PFSK-1 (cell line): ENCODE results near the gene SLC12A3.

Experiments used
- FOXP2 ChIP-seq: optimal IDR thresholded peaks from 2 replicates; pipeline ENCODE3; 2011; ENCODE audit warnings: borderline replicate concordance, control low read depth, inconsistent platforms; ENCODE audit not compliant: insufficient read depth; ENCODE audit errors: extremely low read length, extremely low read depth
- POLR2AphosphoS5 ChIP-seq: IDR thresholded peaks from 2 replicates; pipeline ENCODE4 v1.6.1; 2012; ENCODE audit warnings: low read depth, mild to moderate bottlenecking, control low read depth, low read length, moderate library complexity
- SIN3A ChIP-seq: IDR thresholded peaks from 2 replicates; pipeline ENCODE4 v1.6.1; 2012; ENCODE audit warnings: mild to moderate bottlenecking, low read length, moderate library complexity, borderline replicate concordance; ENCODE audit not compliant: insufficient read depth
- TAF1 ChIP-seq: IDR thresholded peaks from 2 replicates; pipeline ENCODE4 v1.6.1; 2012; ENCODE audit warnings: low read length, control low read depth, borderline replicate concordance; ENCODE audit not compliant: insufficient read depth
- TF ChIP-seq, protein P1 (sequence below), 2 experiments: IDR thresholded peaks; 2 replicates each; pipeline versions ENCODE4 v1.6.1 to v1.8.0; 2011 to 2012; ENCODE audit warnings: low read depth in 2 of 2, low read length in 2 of 2, control low read depth in 1 of 2, inconsistent platforms in 1 of 2, mild to moderate bottlenecking in 1 of 2, moderate library complexity in 1 of 2; ENCODE audit not compliant: insufficient read depth in 1 of 2

The SLC12A3 gene

DNA sequence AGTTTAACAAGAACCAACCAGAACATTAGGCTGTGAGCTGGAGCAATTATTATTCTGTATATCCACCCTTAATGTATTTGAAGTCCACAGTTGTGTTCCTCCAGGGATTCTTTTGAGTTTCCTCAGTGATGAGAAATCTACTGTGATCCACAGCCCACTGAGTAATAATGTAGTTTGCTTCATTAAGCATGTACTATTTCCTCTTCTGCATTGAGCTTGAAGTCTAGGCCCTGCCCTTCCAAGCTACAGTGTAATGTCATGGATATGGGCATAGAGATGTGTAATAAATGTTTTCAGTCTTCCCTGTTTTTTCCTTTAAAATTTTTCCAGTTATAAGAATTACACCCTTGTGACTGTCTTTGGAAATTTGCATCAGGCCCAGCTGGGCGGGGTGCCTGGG is 36.4 kb upstream of the SLC12A3 start:
- no peak for TF ChIP-seq POLR2AphosphoS5
- TF ChIP-seq, protein P1, sequence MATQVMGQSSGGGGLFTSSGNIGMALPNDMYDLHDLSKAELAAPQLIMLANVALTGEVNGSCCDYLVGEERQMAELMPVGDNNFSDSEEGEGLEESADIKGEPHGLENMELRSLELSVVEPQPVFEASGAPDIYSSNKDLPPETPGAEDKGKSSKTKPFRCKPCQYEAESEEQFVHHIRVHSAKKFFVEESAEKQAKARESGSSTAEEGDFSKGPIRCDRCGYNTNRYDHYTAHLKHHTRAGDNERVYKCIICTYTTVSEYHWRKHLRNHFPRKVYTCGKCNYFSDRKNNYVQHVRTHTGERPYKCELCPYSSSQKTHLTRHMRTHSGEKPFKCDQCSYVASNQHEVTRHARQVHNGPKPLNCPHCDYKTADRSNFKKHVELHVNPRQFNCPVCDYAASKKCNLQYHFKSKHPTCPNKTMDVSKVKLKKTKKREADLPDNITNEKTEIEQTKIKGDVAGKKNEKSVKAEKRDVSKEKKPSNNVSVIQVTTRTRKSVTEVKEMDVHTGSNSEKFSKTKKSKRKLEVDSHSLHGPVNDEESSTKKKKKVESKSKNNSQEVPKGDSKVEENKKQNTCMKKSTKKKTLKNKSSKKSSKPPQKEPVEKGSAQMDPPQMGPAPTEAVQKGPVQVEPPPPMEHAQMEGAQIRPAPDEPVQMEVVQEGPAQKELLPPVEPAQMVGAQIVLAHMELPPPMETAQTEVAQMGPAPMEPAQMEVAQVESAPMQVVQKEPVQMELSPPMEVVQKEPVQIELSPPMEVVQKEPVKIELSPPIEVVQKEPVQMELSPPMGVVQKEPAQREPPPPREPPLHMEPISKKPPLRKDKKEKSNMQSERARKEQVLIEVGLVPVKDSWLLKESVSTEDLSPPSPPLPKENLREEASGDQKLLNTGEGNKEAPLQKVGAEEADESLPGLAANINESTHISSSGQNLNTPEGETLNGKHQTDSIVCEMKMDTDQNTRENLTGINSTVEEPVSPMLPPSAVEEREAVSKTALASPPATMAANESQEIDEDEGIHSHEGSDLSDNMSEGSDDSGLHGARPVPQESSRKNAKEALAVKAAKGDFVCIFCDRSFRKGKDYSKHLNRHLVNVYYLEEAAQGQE (IDR thresholded peaks at IDR 0.05; ENCODE audit: insufficient read depth in 1 of 2, low read depth in 2 of 2, low read length in 2 of 2) = no peak
- TF ChIP-seq TAF1 = no peak
- TF ChIP-seq FOXP2 = no peak
- no peak for TF ChIP-seq SIN3A

DNA sequence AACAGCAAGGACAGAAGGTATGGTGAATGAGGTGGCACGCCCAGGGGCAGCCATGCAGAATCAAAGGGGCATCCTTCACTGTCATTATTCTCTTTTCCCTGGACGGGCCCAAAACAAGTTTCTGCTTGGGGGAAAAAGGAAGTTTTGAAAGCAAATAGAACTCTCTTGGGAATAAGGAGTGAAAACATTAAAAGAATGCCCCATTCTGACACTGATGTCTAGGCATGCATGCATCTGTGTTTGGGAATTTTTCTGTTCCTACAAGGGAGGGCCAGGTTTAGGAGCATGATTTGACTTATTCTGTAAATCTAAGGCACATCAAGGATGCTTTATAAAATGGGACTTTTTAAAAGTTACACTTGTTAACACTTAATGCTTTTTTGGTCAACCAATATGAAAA is 34.3 kb upstream of the SLC12A3 start:
- no peak for TF ChIP-seq POLR2AphosphoS5
- TF ChIP-seq SIN3A = no peak
- TF ChIP-seq, protein P1 (IDR thresholded peaks at IDR 0.05; ENCODE audit: insufficient read depth in 1 of 2, low read depth in 2 of 2, low read length in 2 of 2) = no peak
- TF ChIP-seq TAF1 = no peak
- TF ChIP-seq FOXP2 = no peak

DNA sequence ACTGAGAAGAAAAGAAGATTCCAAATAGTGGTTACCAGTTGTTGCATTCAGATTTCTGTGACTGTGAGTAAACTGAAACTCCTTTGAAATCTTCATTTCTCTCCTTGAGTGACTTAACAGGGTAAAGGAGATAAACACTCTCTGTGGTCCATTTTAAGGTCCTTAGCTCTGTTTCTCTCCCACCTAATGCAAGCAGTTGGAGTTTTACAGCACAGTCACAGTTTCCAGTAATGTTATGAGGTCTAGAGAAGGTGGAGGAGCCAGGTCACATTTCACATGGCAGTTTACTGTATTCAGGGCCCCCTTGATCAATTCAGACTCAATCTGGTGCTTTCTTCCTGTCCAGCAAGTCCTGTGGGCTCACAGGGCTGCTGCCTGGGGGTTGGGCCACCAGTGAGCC is 32.2 kb upstream of the SLC12A3 start:
- TF ChIP-seq SIN3A (no peak), POLR2AphosphoS5 (no peak)

DNA sequence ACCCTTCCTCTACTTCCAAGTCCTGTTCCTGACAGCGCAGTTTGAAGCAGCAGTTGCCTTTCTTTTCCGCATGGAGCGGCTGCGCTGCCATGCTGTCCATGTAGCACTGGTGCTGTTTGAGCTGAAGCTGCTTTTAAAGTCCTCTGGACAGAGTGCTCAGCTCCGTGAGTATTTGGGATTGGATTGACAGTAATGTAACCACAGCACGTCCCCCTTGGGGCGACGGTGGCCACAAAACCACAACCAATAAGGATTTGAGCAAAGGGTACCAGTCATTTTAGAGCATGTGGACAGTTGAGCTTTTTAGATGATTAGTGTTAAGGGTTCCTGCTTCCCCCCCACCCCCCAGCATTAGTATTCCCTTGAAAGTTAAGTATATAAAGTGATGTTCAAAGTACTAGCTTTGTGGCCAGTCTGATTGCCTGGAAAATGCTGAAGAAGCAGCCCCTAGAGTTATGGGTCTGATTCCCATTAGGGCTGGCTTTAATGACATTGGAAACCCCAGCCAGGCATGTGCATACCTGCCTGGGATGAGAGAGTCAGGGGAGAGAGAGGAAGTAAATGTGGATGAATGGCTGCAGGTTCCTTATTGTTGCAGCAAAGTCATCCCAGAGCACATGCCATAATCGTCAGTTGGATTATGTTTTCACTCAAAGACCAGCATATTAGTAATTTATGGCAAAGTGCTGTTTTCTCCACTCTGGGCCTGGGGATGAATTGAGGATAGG is 31.6 kb upstream of the SLC12A3 start:
- TF ChIP-seq FOXP2 (no peak), TAF1 (no peak), POLR2AphosphoS5 (no peak), SIN3A (no peak)

DNA sequence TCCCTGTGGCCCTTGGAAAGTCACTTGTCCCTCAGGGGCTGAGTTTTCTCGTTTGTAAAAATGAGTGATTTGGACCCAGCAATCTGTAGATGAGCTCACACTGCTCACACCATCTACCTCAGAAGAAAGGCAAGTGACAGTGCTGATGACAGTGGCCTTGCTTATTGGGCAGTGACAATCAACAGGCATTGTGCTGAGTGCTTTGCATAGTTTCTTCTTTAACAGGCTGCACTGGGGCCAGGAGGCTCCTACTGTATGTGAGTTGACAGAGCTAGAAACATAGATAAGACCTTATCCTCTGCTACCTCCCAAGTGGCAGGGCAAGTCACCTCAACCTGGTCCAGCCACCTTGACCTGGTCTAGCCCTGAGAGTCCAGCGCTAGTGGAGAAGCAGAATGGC is 29.7 kb upstream of the SLC12A3 start:
- TF ChIP-seq FOXP2 = no peak

DNA sequence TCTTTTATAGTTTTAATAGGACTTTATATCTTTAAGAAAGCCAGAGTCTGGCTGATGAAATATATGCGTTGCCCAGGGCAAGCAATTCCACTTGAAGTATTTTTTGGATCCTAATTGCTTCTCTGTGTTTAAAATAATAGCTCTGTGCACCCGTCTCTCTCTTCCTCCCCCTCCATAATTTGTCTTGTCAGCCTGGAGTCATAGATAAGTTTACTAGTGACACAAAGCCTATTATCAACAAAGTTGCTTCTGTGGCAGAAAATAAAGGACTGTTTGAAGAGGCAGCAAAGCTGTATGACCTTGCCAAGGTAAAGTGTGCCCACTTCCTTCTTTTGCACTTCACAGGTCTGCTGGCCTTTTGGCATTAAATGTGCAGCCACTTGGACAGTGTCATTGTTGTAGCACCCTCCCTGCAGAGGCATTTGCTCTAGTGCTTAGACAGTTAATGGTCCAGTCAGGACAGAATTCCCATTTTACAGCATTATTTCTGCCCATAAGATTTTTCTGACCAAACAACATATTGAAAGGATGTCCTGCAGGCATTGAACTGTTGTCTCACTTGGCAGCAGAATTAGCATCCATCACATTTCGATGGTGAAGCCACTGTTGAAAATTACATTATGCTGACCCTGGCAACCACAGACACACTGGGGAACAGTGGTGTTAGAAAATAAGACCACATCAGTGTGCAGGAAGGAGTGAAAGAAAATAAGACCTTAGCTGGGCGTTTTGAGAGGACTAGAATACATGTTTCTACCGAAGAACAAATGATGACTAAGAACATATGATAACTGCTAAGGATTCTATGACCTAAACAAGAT is 28.4 kb upstream of the SLC12A3 start:
- no peak for TF ChIP-seq FOXP2
- TF ChIP-seq, protein P1 (IDR thresholded peaks at IDR 0.05; ENCODE audit: insufficient read depth in 1 of 2, low read depth in 2 of 2, low read length in 2 of 2) = no peak
- no peak for TF ChIP-seq TAF1
- no peak for TF ChIP-seq POLR2AphosphoS5
- no peak for TF ChIP-seq SIN3A
